A549 treated with Hydrocortisone at 1 μM for 4 hours (cell line): Measurements from ENCODE around the gene CLK4. TPM values are rescaled to one million over a fixed set of nuclear protein-coding genes. Genes with fewer than 3 reads are reported as not detected.

Experiments used
- total RNA-seq: library from RNA; stranded (reverse); fragments of 200-300 nt; extraction: Qiagen RNA extraction; gene quantifications from 5 replicates; pipeline ENCODE4 v1.2.3, GENCODE V29; 2022

The CLK4 gene
- total RNA-seq = 7.3 to 10.4 TPM (median 7.8 TPM) in 5 replicates

GRCh38 chr5:178626484-178627258 lies at the start of gene CLK4:
Gene CLK4 (minus strand): TSS chr5:178627050. CDS start chr5:178623416, 3,634 bp downstream.

GRCh38 chr5:178590141-178590923 lies 36.5 kb downstream of the CLK4 start, which contains the start of gene COL23A1:
Gene COL23A1 (minus strand): TSS chr5:178590393.

Other genes starting within 250 kb of the CLK4 start
- not detected in 5 replicates for gene COL23A1, start 36.7 kb downstream of the CLK4 start, total RNA-seq
- gene ZNF354A, start 103.6 kb upstream of the CLK4 start, total RNA-seq = 5.7 to 9.7 TPM (median 7.2 TPM) in 5 replicates
- gene ZNF354B, start 232.9 kb upstream of the CLK4 start, total RNA-seq = 3.9 to 5.7 TPM (median 4.7 TPM) in 5 replicates